Rectal smooth muscle tissue (tissue), 1 donor: ENCODE measurements around the gene SYMPK.
"Not testable (repeated sequence)": the region's sequence is repeated elsewhere in the genome, so short reads cannot be mapped to it uniquely, and the experiment has no call there.

Source experiments
- H3K27ac ChIP-seq: one replicate; pipeline ENCODE4 v1.7.0; 2013; ENCODE audit warnings: low read depth, low read length, inconsistent platforms
- H3K27me3 ChIP-seq: one replicate; pipeline ENCODE4 v1.7.0; 2013; ENCODE audit warnings: low read length; ENCODE audit not compliant: control insufficient read depth, insufficient read depth
- H3K36me3 ChIP-seq: one replicate; pipeline ENCODE4 v1.7.0; 2013; ENCODE audit warnings: low read length; ENCODE audit not compliant: control insufficient read depth, insufficient read depth
- H3K4me1 ChIP-seq: one replicate; pipeline ENCODE4 v1.7.0; 2013; ENCODE audit warnings: low read length; ENCODE audit not compliant: control insufficient read depth, insufficient read depth
- H3K4me3 ChIP-seq: one replicate; pipeline ENCODE4 v1.7.0; 2013; ENCODE audit warnings: low read length
- H3K9ac ChIP-seq: one replicate; pipeline ENCODE4 v1.7.0; 2013; ENCODE audit warnings: low read length

The SYMPK gene

DNA sequence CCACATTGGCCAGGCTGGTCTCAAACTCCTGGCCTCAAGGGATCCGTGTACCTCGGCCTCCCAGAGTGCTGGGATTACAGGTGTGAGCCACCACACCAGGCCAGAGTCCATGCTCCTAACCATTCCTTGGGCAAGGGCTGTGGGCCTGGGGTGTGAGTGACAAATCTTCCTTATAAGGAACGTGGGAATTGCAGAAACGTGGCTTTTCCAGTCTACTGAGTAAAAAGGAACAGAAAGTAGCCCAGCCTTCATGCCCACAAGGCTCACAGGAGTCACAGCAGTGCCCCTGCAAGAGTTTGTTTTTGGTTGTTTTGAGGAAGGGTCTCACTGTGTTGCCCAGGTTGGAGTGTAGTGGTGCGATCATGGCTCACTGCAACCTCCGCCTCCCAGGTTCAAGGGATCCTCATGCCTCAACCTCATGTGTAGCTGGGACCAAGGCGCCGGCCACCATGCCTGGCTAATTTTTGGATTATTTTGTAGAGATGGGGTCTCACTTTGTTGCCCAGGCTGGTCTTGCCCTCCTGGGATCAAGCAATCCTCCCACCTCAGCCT is 34.4 kb upstream of the SYMPK start:
- Histone ChIP-seq H3K4me1 (peaks cover 6% of the 10 kb centered on the region), H3K36me3 (peaks cover 12% of the 10 kb centered on the region), H3K27me3 (no peaks in the 10 kb centered on the region), H3K9ac (no peak overlapping the region), H3K27ac (no peak overlapping the region), H3K4me3 (no peak overlapping the region)

DNA sequence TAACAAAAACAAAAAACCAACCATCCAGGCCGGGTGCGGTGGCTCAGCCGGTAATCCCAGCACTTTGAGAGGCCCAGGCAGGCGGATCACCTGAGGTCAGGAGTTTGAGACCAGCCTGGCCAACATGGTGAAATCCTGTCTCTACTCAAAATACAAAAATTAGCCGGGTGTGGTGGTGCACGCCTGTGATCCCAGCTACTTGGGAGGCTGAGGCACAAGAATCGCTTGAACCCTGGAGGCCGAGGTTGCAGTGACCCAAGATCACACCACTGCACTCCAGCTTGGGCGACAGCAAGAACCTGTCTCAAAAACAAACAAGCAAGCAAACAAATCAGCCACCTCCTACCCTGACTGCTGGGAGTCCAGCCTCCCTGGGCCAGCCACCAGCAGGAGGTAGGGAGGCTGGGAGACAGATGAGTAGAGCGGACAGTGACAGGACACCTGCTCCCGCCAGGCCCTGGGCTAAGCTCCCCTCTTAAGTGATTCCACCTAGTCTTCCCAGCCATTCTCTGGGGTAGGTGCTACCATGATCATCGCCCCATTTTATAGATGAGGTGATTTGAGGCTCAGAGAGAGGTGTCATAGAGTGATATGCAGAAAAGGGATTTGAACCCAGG is 33.1 kb upstream of the SYMPK start:
- H3K4me1 ChIP-seq, H3K9ac ChIP-seq, H3K4me3 ChIP-seq, H3K27me3 ChIP-seq, H3K27ac ChIP-seq: not testable (repeated sequence)
- H3K36me3 ChIP-seq = peaks cover 12% of the 10 kb centered on the region

DNA sequence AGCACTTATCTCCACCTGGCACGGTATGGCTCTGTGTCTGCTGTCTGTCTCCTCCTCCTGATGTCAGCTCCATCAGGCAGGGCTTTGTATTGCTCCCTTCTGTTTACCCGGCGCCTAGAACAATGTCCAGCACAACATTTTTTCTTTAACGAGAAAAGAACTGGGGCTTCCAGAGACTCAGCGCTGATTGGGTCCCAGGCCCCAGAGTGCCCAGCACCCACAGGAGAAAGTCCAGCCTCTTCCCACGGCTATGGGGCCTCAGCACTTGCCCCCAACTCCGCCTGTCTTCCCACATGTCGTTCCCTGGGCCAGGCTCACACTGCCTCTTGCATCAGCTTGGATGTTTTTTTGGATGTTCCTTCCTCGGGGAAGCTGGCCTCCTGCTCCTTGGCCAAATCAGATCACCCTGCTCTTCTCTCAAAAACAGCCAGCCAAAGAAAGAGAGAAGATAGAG is 32.6 kb upstream of the SYMPK start:
- no peak overlapping the region for H3K9ac ChIP-seq
- no peaks in the 10 kb centered on the region for H3K4me1 ChIP-seq
- peaks cover 12% of the 10 kb centered on the region for H3K36me3 ChIP-seq
- H3K27me3 ChIP-seq = no peaks in the 10 kb centered on the region
- H3K4me3 ChIP-seq = no peak overlapping the region
- no peak overlapping the region for H3K27ac ChIP-seq

DNA sequence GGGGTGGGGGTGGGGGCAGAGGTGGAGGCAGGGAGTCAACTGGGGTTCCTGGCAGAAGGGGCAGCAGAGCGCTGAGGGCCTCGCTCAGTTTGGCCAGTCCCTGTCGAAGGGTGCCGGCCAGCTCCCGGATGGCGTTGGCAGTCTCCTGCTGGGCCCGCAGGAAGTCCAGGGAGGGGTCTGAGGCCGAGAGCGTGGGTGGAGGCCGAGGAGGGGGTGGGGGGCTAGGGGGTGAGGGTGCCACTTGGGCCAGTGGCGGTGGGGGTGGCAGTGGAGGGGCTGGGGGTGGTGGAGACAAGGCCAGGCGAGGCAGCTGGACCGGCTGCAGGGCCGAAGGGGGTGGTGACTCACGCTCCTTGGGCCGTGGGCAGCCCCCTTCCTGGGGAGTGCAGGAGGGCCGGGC is 27.9 kb upstream of the SYMPK start:
- H3K27me3 ChIP-seq = no peaks in the 10 kb centered on the region
- H3K4me1 ChIP-seq = peaks cover 4% of the 10 kb centered on the region

DNA sequence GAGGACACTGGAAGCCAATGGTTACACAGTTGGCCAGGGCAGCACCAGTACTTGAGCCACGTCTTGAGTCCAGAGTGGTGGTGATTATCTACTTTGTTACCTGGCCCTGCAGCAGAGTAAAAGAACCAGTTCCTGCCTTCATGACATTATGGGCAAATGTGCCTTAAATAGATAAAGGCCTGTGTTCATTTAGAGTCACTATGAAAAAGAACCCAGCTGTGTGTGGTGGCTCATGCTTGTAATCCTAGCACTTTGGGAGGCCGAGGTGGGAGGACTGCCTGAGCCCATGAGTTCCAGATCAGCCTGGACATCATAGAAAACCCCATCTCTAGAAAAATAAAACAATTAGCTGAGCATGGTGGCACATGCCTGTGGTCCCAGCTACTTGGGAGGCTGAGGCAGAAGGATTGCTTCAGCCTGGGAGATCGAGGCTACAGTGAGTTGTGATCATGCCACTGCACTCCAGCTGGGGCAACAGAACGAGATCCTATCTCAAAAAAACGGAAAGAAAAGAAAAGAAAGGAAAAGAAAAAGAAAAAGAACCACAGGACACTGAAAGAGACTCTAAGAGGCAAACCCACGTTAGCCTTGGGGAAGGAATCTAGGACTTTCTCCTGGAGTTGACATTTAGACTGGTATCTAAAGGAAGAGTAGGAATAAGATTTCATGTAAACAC is 26.4 kb upstream of the SYMPK start:
- Histone ChIP-seq H3K4me3 (no peak overlapping the region), H3K4me1 (peaks cover 9% of the 10 kb centered on the region), H3K36me3 (peaks cover 4% of the 10 kb centered on the region), H3K9ac (no peak overlapping the region), H3K27ac (no peak overlapping the region), H3K27me3 (no peaks in the 10 kb centered on the region)

More for the DNA sequence above, 27.9 kb upstream of the SYMPK start:
- Histone ChIP-seq H3K9ac (no peak overlapping the region), H3K36me3 (peaks cover 3% of the 10 kb centered on the region), H3K27ac (no peak overlapping the region), H3K4me3 (no peak overlapping the region)

DNA sequence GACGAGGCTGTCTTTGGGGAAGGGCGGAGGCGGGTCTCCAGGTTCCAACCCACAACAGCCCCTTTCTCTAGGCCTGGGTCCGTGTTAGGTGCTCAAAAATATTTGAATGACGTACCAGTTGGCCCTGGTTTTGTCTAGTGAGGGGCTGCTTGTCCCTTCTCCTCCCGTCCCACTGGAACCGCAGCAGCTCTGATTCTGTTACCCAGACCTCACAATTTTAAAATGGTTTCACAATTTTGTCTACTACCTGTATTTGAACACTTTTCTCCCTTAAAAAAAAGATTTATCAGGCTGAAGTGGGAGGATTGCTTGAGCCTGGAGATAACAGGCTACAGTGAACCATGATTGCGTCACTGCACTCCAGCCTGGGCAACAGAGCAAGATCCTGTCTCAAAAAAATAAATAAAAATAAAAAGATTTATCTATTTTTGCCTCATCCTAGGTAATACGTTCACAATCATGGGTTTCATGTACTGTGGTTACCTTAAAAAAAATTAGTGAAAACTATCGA is 24.3 kb upstream of the SYMPK start:
- H3K27me3 ChIP-seq = no peaks in the 10 kb centered on the region
- peaks cover 10% of the 10 kb centered on the region for H3K36me3 ChIP-seq
- peak overlapping the region; percentile 80 for H3K9ac ChIP-seq
- peak overlapping the region; percentile 87 for H3K4me3 ChIP-seq
- peaks cover 19% of the 10 kb centered on the region for H3K4me1 ChIP-seq
- peak overlapping the region; percentile 89 for H3K27ac ChIP-seq

DNA sequence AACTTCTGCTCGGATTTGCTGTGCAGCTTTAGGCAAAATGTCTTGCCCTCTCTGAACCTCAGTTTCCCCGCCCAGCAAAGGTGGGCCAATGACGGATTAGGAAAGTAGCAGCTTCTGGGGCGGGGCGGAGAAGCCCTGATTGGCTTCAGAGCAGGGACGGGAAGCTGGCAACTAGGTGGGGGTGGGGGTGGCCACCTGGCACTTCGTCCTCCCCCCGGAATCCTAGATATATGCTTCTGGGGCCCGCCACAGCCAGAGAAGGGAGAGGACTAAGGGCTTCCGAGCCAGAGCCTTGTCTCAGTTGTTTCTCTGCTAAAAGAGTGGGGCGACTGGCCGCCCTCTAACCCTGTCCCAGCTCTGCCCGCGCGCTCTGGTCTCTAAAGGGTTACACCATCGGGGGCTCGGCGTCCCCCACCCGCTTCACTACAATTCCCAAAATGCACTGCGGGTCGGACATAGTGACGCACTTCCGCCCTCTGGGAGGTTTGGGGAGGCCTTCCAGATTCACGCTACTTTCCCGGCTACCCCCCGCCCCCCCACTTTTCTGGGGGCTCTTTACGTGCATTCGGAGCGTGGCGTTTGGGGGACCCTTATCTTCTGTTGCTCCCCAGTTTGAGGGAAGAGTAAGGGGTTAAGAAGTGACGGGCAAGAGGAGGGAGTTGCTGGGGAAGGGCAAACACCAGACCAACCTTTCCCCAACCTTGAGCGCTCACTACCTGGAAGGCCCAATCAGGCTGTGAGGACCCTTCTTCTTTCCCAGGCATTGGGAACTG is 23.7 kb upstream of the SYMPK start:
- Histone ChIP-seq H3K9ac (peak overlapping the region; percentile 80), H3K27me3 (no peaks in the 10 kb centered on the region), H3K27ac (peak overlapping the region; percentile 89), H3K36me3 (peaks cover 10% of the 10 kb centered on the region), H3K4me3 (peak overlapping the region; percentile 87), H3K4me1 (peaks cover 19% of the 10 kb centered on the region)

GRCh38 chr19:45885556-45886426 is 22.8 kb upstream of the SYMPK start, which contains the start of gene IRF2BP1:
IRF2BP1 (minus strand) TSS chr19:45886141; CDS start chr19:45885774, 367 bp downstream.
- Histone ChIP-seq H3K4me1 (peaks cover 19% of the 10 kb centered on the region), H3K4me3 (peak within 1 kb of the TSS; percentile 87), H3K9ac (peak within 1 kb of the TSS; percentile 86), H3K27me3 (no peaks in the 10 kb centered on the region), H3K27ac (peak within 1 kb of the TSS; percentile 89), H3K36me3 (peaks cover 10% of the 10 kb centered on the region)

DNA sequence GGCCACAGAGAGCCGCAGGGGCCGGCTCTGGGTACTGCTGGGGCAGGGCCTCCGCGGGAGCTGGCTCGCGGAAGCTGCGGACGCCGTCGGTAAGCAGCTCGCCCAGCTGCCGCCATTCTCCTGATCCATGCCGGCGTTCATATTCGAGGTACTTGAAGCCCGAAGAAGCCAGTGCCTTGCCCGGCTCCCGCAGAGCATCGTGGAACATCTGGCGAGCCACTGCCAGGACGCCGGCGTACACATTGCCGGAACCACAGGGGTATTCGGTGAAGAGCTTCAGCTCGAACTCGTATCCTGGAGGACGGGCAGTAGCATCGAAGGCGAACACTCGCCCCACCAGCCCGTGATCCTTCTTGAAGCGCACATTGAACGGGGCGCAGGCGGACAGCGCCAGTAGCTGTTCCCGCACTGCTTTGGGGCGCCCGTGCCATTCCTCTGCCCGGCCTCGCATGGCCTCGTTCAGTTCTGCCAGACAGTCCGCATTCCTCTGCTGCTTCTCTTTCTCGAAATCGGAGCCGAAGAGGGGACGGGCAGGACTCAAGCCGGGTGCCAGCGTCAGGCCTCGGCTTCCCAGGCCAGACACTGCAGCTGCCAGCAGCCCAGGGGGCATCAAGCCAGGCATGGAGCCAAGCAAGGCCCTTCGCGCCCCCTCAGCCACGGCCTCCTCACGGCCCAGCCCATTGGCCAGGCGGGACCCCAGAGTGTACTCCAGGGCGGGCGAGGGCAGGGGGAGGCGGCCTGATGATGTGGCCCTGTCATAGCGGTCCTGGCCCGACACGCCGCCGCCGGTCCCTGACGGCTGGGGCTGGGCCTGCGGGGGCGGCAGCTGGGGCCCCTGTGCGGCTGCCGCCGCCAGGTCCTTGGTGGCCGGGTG is 22.0 kb upstream of the SYMPK start:
- Histone ChIP-seq H3K4me3 (peak overlapping the region; percentile 87), H3K27me3 (no peaks in the 10 kb centered on the region), H3K9ac (peak overlapping the region; percentile 86), H3K27ac (peak overlapping the region; percentile 89), H3K4me1 (peaks cover 19% of the 10 kb centered on the region), H3K36me3 (peaks cover 10% of the 10 kb centered on the region)

DNA sequence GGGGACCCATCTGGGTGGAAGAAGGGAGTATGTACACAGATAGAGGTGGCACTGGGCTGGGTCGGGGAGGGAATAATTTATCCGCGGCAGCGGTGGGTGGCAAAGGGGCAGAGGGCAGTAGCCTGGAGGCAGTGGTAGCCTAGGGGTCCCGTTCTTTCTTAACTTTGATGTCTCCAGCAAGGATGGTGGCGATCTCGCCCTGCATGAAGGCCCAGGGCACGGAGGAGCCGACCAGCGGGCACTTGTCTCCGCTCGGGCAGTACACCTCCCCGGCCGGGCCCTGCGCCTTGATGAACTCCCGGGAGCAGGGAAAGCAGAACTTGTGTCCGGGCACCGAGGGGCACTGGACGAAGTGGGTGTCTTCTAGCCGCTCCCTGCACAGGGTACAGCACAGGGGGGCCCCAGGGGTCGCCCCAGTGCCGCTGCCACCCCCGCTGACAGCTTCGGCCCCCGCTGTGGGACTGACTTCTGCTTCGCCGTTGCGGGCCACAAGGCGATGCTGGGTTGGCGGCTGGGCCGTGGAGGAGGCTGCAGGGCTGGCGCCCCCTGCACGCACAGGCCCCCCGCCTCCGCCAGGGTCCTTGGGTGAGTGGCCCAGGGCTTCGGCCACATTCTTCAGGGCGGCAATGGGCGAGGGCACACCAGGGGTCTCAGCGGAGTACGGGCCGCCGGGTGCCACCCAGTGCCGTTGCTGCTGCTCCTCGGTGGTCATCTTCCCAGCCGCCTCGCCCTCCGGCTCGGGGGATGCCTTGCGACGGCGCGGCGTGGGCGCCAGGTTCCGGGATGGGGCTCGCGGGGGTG is 21.1 kb upstream of the SYMPK start:
- peaks cover 19% of the 10 kb centered on the region for H3K4me1 ChIP-seq
- no peak overlapping the region for H3K9ac ChIP-seq
- peaks cover 10% of the 10 kb centered on the region for H3K36me3 ChIP-seq
- no peaks in the 10 kb centered on the region for H3K27me3 ChIP-seq
- peak overlapping the region; percentile 29 for H3K4me3 ChIP-seq
- no peak overlapping the region for H3K27ac ChIP-seq
